Left kidney (tissue), 2 donors: ENCODE measurements around the gene CCDC28A. TPM values are rescaled to one million over a fixed set of nuclear protein-coding genes. Genes with fewer than 3 reads are reported as not detected.
A peak's percentile ranks its signal among the peaks of the same experiment; 100 is the strongest.

Experiments used
- DNase-seq: peaks from one replicate; pipeline ENCODE4 v3.0.0-alpha.2; 2013
- polyA plus RNA-seq: library from polyadenylated mRNA; unstranded; fragments of 120-200 nt; gene quantifications from one replicate; pipeline ENCODE4 v1.2.1, GENCODE V29; 2013; ENCODE audit not compliant: insufficient read length

The CCDC28A gene
- polyA plus RNA-seq, 1 donor: 25.2 TPM

- DNase-seq: peak; percentile 46
Observed at GRCh38 chr6:138833816-138834539, 60.4 kb downstream of the CCDC28A start.

GRCh38 chr6:138837246-138837645, 63.7 kb downstream of the CCDC28A start:
- no peak for DNase-seq

Other genes with a start within 250 kb of the CCDC28A start
- 0.55 TPM for gene ECT2L, start 22.3 kb downstream of the CCDC28A start, polyA plus RNA-seq
- 93.4 TPM for gene REPS1, start 214.5 kb downstream of the CCDC28A start, polyA plus RNA-seq